ENCODE measurements around the gene SAG.

The SAG gene

DNA sequence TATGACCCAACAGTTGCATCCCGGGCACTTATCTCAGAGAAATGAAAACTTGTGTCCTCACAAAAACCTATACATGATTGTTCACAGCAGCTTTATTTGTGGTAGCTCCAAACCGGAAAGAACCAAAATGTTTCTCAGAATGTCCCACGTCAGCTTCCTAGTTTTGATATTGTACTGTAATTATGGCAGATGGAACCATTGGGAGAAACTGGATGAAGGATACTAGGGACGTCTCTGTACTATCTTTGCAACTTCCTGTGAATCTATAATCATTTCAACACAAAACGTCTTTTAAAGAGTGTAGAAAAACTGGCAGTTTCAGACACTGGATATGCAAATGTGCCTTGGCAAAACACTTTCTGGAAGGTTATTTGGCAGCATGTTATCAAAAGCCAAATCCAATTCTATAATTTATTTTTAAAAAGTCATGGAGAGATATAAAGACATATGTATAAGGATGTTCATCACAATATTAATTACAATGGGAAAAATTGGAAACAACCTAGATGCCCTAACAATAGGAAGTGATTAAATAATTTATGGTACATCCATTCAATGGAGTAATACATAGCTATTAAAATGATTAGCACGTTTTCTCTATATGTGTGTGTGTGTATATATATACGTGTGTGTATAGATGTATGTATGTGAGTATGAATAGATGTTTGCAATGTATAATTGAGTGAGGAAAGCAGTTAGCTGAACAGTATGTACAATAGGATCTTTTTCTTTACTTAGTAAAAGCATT lies 9.8 kb downstream of the SAG start:
- no peak for FAIRE-seq
- no peak for DNase-seq (ENCODE audit: insufficient read length)

DNA sequence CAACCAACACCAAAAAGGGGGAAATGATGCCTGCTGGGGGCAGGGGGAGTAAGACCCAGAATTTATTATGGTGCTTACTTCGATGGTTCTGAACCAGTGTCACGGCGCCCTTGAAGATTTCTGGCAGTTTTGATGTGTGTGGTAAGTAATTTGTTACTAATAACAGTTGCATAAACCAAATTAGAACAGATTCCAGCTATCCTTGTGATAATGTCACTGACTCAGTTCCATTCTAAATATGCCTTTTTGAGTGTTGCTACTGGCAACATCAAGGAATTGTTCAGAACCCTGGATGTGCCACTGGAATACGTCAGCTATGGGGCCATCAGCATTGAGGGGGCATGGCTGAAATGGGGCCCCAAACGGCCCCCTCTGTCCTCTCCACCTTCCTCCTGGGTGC lies 11.6 kb downstream of the SAG start:
- TF ChIP-seq POLR2A (IDR thresholded peaks at IDR 0.05; ENCODE audit: low read depth, low read length): no peak
- TF ChIP-seq POLR2AphosphoS5 (IDR thresholded peaks at IDR 0.05; ENCODE audit: low read depth, low read length): no peak
- no peak for TF ChIP-seq TAF1 (IDR thresholded peaks at IDR 0.05; ENCODE audit: borderline replicate concordance, low read depth, low read length)
- FAIRE-seq (no peak), DNase-seq (ENCODE audit: insufficient read length) (no peak)

More for the DNA sequence above, 9.8 kb downstream of the SAG start:
- no peak for TF ChIP-seq POLR2AphosphoS5 (IDR thresholded peaks at IDR 0.05; ENCODE audit: low read depth, low read length)
- no peak for TF ChIP-seq TAF1 (IDR thresholded peaks at IDR 0.05; ENCODE audit: borderline replicate concordance, low read depth, low read length)
- no peak for TF ChIP-seq POLR2A (IDR thresholded peaks at IDR 0.05; ENCODE audit: low read depth, low read length)

- DNase-seq (ENCODE audit: insufficient read length): no peak
- no peak for FAIRE-seq
- TF ChIP-seq POLR2AphosphoS5 (IDR thresholded peaks at IDR 0.05; ENCODE audit: low read depth, low read length) (no peak), TAF1 (IDR thresholded peaks at IDR 0.05; ENCODE audit: borderline replicate concordance, low read depth, low read length) (no peak), POLR2A (IDR thresholded peaks at IDR 0.05; ENCODE audit: low read depth, low read length) (no peak)
Measured at GRCh38 chr2:233320470-233320869, 12.9 kb downstream of the SAG start.

DNA sequence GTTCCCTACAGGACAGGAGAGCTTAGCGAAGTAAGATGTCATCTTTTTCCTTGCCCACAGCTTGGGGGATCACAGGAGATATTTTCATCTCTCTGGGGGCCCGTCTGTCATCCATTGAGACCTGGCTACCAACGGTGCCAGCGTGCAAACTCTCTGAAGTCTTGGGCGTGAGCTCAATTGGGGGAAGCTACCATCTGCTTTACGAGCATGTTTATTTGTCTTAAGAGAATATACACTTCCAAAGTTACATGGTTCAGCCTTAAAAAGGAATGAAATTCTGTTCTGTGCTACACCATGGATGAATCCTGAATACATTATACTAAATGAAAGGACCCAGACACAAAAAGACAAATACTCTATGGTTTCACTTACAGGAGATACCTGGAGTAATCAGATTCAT lies 13.6 kb downstream of the SAG start:
- TF ChIP-seq POLR2AphosphoS5 (IDR thresholded peaks at IDR 0.05; ENCODE audit: low read depth, low read length) (no peak), TAF1 (IDR thresholded peaks at IDR 0.05; ENCODE audit: borderline replicate concordance, low read depth, low read length) (no peak), POLR2A (IDR thresholded peaks at IDR 0.05; ENCODE audit: low read depth, low read length) (no peak)
- FAIRE-seq (no peak), DNase-seq (ENCODE audit: insufficient read length) (no peak)

DNA sequence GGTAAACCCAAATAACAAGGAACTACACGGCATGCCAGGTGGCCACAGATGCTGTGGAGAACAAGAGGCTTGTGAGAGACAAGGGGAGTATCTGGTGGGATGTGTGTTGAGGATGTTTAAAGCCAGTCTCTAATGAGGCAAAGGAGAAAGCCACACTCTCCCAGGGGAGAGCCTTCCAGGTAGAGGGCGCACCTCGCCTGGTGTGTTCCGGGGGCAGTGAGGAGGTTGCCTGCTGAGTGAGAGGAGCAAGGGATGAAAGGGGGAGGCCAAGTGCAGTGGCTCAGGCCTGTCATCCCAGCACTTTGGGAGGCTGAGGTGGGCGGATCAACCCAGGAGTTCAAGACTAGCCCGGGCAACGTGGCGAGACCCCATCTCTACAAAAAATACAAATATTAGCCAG lies 16.2 kb downstream of the SAG start:
- DNase-seq (ENCODE audit: insufficient read length): no peak
- FAIRE-seq: no peak
- TF ChIP-seq POLR2AphosphoS5 (IDR thresholded peaks at IDR 0.05; ENCODE audit: low read depth, low read length): no peak

GRCh38 chr2:233325256-233325655 lies 17.6 kb downstream of the SAG start:
- TF ChIP-seq TAF1 (IDR thresholded peaks at IDR 0.05; ENCODE audit: borderline replicate concordance, low read depth, low read length): no peak
- TF ChIP-seq POLR2AphosphoS5 (IDR thresholded peaks at IDR 0.05; ENCODE audit: low read depth, low read length): no peak
- TF ChIP-seq POLR2A (IDR thresholded peaks at IDR 0.05; ENCODE audit: low read depth, low read length): no peak
- FAIRE-seq: no peak
- DNase-seq (ENCODE audit: insufficient read length): no peak

GRCh38 chr2:233325814-233326213 lies 18.2 kb downstream of the SAG start:
- no peak for DNase-seq (ENCODE audit: insufficient read length)
- no peak for FAIRE-seq
- no peak for TF ChIP-seq TAF1 (IDR thresholded peaks at IDR 0.05; ENCODE audit: borderline replicate concordance, low read depth, low read length)
- no peak for TF ChIP-seq POLR2A (IDR thresholded peaks at IDR 0.05; ENCODE audit: low read depth, low read length)
- TF ChIP-seq POLR2AphosphoS5 (IDR thresholded peaks at IDR 0.05; ENCODE audit: low read depth, low read length): no peak

- FAIRE-seq: no peak
- DNase-seq (ENCODE audit: insufficient read length): no peak
- TF ChIP-seq POLR2A (IDR thresholded peaks at IDR 0.05; ENCODE audit: low read depth, low read length) (no peak), TAF1 (IDR thresholded peaks at IDR 0.05; ENCODE audit: borderline replicate concordance, low read depth, low read length) (no peak), POLR2AphosphoS5 (IDR thresholded peaks at IDR 0.05; ENCODE audit: low read depth, low read length) (no peak)
Measured at GRCh38 chr2:233326500-233326899, 18.9 kb downstream of the SAG start.

GRCh38 chr2:233328922-233329321 lies 21.3 kb downstream of the SAG start:
- FAIRE-seq (no peak), DNase-seq (ENCODE audit: insufficient read length) (no peak)
- TF ChIP-seq POLR2A (IDR thresholded peaks at IDR 0.05; ENCODE audit: low read depth, low read length): no peak
- TF ChIP-seq POLR2AphosphoS5 (IDR thresholded peaks at IDR 0.05; ENCODE audit: low read depth, low read length): no peak
- TF ChIP-seq TAF1 (IDR thresholded peaks at IDR 0.05; ENCODE audit: borderline replicate concordance, low read depth, low read length): no peak

DNA sequence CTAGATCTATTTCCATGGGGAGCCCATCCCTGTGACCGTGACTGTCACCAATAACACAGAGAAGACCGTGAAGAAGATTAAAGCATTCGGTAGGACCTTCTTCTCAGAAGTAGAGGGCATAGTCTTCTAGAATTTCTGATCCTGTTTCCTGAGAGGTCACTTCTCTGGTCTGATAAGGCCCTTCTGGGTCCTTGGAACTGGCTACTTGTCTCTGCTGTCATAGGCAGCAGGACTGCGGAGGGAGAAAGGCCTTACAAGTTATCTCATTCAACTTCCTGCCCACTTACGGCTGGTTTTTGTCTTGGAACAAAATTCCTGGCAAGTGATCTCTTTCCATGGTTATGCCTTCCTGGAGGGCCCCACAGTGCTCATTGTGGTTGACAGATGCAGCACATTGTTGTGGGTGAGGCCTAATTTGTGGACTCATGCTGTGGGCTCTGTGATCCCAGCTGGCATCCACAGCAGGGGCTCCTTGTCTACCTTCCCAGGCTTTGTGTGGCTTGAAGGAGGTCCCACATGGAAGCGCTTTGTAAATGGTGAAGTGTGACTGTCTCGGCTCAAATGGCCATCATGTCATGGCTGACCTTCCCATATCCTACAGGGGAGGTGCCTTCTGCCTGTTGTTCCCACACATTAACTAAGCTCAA lies 22.0 kb downstream of the SAG start:
- DNase-seq (ENCODE audit: insufficient read length) (no peak), FAIRE-seq (no peak)
- TF ChIP-seq POLR2A (IDR thresholded peaks at IDR 0.05; ENCODE audit: low read depth, low read length) (no peak), TAF1 (IDR thresholded peaks at IDR 0.05; ENCODE audit: borderline replicate concordance, low read depth, low read length) (no peak), POLR2AphosphoS5 (IDR thresholded peaks at IDR 0.05; ENCODE audit: low read depth, low read length) (no peak)

DNA sequence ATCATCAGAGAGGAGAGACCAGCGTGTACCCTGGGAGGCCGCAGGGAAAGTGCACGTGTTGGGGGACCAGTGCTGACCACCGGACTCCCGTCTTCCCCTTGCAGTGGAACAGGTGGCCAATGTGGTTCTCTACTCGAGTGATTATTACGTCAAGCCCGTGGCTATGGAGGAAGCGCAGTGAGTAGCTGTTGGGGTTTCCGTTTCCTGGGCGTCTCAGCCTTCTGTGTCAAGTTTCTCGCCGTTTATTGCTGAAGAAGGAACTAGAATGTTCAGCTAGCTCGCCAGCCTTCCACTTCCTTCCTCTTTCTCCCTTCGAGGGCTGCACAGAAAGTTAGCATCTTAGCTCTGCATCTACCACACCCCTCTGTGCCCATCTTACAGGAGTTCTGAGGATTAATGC lies 23.9 kb downstream of the SAG start:
- FAIRE-seq (peak; percentile 98), DNase-seq (ENCODE audit: insufficient read length) (peak; percentile 48)
- TF ChIP-seq TAF1 (IDR thresholded peaks at IDR 0.05; ENCODE audit: borderline replicate concordance, low read depth, low read length) (no peak), POLR2A (IDR thresholded peaks at IDR 0.05; ENCODE audit: low read depth, low read length) (peak; percentile 42; the same call in 1 of the 2 replicates), POLR2AphosphoS5 (IDR thresholded peaks at IDR 0.05; ENCODE audit: low read depth, low read length) (peak; percentile 14; the same call in 1 of the 2 replicates)

- no peak for FAIRE-seq
- DNase-seq (ENCODE audit: insufficient read length): no peak
- TF ChIP-seq POLR2A (IDR thresholded peaks at IDR 0.05; ENCODE audit: low read depth, low read length): no peak
- no peak for TF ChIP-seq POLR2AphosphoS5 (IDR thresholded peaks at IDR 0.05; ENCODE audit: low read depth, low read length)
- TF ChIP-seq TAF1 (IDR thresholded peaks at IDR 0.05; ENCODE audit: borderline replicate concordance, low read depth, low read length): no peak
Measured at GRCh38 chr2:233332125-233332524, 24.5 kb downstream of the SAG start.
